ENCODE measurements around the gene SMIM9. TPM values are rescaled to one million over a fixed set of nuclear protein-coding genes. Genes with fewer than 3 reads are reported as not detected.
"Not testable (repeated sequence)": the region's sequence is repeated elsewhere in the genome, so short reads cannot be mapped to it uniquely, and the experiment has no call there.

SMIM9 gene
- total RNA-seq, 1 donor from 2014 or later, result not detected

DNA sequence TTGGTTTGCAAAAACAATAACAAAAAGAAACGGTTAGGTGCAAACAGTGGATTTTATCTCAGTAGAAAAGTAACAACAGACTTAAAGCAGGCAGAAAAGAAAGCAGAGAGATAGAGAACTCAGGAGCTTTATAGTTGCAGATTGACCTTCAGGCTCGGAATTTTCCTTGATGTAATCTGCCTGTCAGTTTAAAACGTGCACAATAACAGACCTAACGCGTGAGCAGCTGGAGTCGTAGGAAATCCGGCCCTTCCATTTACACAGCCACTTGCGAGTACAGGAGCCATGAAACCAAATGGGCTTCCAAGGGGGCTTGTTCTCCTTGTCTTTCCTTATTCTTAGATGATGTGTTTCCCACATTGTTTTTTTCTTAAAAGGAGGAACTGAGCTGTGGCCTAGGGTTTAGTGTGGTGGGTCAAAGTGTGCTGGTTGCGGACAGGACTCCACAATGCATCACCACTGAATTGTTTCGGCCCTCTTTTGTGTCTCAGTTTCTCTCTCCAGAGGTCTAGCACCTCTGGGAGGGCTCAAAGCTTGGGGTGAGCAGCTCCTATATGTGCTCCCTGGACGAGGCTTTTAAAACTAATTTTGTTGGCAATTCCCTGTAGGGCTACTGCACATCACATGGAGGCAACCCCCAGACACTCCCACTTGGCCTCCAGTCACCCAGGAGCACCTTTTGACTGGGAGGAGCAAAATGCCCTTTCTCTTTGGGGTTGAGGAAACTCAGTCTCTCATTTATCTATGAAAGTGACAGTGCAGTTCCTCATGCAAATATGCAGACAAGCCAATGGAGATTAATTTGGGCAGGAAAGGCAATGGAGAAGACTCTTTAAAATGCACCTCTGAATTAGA is 15.3 kb downstream of the SMIM9 start:
- H3K4me1 ChIP-seq, result no peaks in the 10 kb centered on the region
- H3K27me3 ChIP-seq, result no peaks in the 10 kb centered on the region
- intact Hi-C loops (cut with DNase I), result no loop called here
- no peaks in the 10 kb centered on the region for H3K9me3 ChIP-seq
- no peak overlapping the region for H3K4me3 ChIP-seq
- DNase-seq, result no peak
- no peak for ATAC-seq
- H3K27ac ChIP-seq, result no peak overlapping the region
- TF ChIP-seq, protein P1, sequence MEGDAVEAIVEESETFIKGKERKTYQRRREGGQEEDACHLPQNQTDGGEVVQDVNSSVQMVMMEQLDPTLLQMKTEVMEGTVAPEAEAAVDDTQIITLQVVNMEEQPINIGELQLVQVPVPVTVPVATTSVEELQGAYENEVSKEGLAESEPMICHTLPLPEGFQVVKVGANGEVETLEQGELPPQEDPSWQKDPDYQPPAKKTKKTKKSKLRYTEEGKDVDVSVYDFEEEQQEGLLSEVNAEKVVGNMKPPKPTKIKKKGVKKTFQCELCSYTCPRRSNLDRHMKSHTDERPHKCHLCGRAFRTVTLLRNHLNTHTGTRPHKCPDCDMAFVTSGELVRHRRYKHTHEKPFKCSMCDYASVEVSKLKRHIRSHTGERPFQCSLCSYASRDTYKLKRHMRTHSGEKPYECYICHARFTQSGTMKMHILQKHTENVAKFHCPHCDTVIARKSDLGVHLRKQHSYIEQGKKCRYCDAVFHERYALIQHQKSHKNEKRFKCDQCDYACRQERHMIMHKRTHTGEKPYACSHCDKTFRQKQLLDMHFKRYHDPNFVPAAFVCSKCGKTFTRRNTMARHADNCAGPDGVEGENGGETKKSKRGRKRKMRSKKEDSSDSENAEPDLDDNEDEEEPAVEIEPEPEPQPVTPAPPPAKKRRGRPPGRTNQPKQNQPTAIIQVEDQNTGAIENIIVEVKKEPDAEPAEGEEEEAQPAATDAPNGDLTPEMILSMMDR (IDR thresholded peaks at IDR 0.05), result no peak
- H3K36me3 ChIP-seq, result no peaks in the 10 kb centered on the region

DNA sequence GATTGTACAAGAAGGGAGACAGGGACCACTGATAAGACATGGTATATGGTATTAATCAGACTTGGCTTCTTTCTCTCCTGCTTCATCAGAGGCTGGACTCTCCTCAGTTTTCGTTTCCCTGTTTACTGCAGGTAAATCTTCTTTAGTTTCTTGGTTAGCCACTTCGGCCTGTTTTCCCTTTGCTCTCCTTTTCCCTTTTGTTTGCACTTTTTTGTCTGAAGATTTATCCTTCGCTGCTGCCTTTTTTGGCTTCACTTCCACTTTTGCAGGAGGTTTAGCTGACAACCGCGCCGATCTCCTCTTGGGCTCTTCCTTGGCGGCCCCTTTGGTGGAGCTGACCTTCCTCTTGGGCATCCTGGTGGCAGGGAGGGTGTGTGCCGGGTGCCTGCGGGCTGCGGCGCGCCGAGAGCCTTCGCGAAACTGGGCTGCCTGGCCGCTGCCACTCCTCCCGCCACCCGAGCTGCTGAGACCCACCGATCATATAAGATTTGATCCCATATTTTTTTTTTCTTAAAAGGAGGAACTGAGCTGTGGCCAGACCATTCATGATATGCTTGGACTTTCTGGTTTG is 17.3 kb downstream of the SMIM9 start:
- DNase-seq, result not testable (repeated sequence)

DNA sequence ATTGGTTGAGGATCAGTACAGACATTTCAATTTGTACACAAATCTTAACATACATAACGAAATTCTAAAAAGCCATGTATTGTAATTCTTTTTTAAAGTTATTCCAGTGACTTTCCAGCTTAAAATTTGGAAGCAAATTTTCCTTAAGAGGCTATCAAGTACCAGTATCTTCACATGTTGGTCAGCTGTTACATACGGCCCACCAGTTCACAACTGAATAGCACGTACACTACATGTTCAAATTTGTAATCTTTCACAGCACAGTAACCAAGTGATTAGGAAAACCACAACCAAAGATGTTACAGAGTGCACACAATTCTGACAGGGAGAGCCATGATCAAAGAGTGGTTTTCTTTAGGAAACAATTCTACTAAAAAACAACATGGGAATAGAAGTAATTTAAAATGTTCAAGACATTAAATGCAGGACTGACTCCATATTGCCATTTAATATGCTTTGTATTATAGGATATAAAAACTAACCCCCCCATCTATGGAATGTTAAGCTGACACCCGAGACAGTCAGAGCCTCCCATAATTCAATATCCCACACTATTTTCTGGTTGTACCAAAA is 18.1 kb downstream of the SMIM9 start:
- H3K27ac ChIP-seq; H3K27me3 ChIP-seq; H3K4me3 ChIP-seq; H3K9me3 ChIP-seq; H3K4me1 ChIP-seq; ATAC-seq; intact Hi-C loops (cut with DNase I); H3K36me3 ChIP-seq; DNase-seq: not testable (repeated sequence)

More for the DNA sequence above, 17.3 kb downstream of the SMIM9 start:
- H3K4me3 ChIP-seq; intact Hi-C loops (cut with DNase I); H3K27me3 ChIP-seq; H3K27ac ChIP-seq; H3K36me3 ChIP-seq; H3K4me1 ChIP-seq; H3K9me3 ChIP-seq; ATAC-seq: not testable (repeated sequence)

DNA sequence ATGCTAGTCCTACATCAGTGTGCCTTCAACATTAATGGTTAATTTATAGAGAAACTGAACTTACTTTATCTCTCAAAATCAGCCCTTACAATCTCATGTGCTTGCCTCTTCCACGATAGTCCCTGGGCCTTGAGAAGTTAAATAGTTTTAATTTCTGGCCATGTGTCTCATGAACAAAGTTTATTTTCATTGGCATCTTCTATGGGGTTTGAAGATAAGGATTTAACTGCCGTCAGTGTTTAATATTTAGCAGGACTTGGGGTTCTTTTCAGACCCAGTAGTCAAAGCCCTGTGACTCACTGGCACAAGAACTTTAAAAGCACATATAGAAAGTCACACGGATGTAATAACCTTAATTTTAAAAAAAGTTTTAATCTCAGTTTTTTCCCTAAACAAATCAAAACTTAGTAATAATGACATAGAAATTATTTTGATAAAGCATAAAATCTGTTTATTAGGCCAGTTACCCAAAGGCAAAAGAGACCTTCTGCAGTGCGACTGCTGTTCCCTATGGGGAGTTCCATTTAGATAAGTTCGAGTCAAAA is 19.1 kb downstream of the SMIM9 start:
- ATAC-seq (no peak), DNase-seq (no peak)
- H3K36me3 ChIP-seq, result no peaks in the 10 kb centered on the region
- intact Hi-C loops (cut with DNase I), result no loop called here
- TF ChIP-seq, protein P1 (IDR thresholded peaks at IDR 0.05), result no peak
- H3K4me3 ChIP-seq, result no peak overlapping the region
- H3K9me3 ChIP-seq, result no peaks in the 10 kb centered on the region
- H3K27ac ChIP-seq, result no peak overlapping the region
- H3K27me3 ChIP-seq, result no peaks in the 10 kb centered on the region
- no peaks in the 10 kb centered on the region for H3K4me1 ChIP-seq

DNA sequence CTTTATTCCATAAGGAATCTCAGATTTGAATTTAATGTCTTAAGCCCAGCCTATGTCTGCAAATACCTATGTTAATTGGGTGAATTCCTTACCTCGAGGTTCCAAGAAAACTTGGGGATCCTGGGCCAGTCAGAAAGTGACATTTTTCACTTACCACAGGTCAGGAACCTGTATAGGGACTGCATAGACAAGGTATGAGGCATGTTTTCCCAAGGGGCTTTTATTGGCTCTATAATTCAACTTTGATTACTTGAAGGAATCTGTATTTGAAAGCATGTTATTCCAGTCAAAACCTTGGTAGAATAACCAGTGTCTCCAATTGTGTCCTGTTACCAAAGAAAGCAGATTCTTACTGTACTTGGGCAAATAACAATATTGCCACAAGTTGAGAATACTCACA is 20.7 kb downstream of the SMIM9 start:
- H3K36me3 ChIP-seq, result no peaks in the 10 kb centered on the region
- DNase-seq (no peak), ATAC-seq (no peak)
- no peaks in the 10 kb centered on the region for H3K9me3 ChIP-seq
- no peaks in the 10 kb centered on the region for H3K4me1 ChIP-seq
- H3K27me3 ChIP-seq, result no peaks in the 10 kb centered on the region
- H3K27ac ChIP-seq, result no peak overlapping the region
- no peak overlapping the region for H3K4me3 ChIP-seq
- TF ChIP-seq, protein P1 (IDR thresholded peaks at IDR 0.05), result no peak
- intact Hi-C loops (cut with DNase I), result no loop called here

DNA sequence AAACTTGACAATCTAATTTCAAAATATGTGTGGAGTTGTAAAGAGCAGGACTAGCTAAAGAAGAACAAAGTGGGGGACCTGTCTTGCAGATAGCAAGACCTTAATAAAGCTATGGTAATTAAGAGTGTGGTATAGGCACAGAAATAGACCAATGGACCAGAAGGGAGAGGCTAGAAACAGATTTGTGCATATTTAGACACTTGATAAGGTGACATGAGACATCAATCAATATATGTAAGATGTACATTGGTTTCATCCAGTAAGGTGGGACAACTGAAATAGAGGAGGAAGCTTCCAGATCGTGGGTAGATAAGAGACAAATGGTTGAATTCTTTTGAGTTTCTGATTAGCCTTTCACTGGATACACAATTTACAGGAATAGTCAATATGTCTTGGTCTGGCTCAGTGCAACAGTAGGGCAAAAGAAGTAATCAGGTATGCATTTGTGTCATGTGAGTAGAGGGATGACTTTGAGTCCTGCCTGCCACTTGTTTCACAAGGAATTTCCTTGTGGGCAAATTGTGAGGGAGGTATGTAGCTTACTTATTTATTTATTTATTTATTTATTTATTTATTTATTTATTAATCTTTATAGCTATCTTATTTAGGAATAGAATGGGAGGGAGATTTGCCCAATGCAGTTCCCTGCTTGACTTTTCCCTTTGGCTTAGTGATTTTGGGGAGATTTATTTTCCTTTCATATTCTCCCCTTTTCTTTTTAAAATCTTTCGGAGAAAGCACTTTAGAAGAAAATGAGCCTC is 21.9 kb downstream of the SMIM9 start:
- DNase-seq (no peak), ATAC-seq (no peak)
- H3K9me3 ChIP-seq, result no peaks in the 10 kb centered on the region
- no peaks in the 10 kb centered on the region for H3K27me3 ChIP-seq
- H3K36me3 ChIP-seq, result no peaks in the 10 kb centered on the region
- intact Hi-C loops (cut with DNase I), result no loop called here
- no peaks in the 10 kb centered on the region for H3K4me1 ChIP-seq
- no peak overlapping the region for H3K4me3 ChIP-seq
- TF ChIP-seq, protein P1 (IDR thresholded peaks at IDR 0.05), result no peak
- no peak overlapping the region for H3K27ac ChIP-seq

Measured in upper lobe of right lung (tissue), 1 donor.